GM18511 (cell line): ENCODE measurements around the gene CHTF18.
A peak's percentile ranks its signal among the peaks of the same experiment; 100 is the strongest.
"Not testable (repeated sequence)": the region's sequence is repeated elsewhere in the genome, so short reads cannot be mapped to it uniquely, and the experiment has no call there.

Source experiments
- ATAC-seq: cut with Tn5 transposase; IDR thresholded peaks from one replicate; pipeline ENCODE4 v1.9.1; 2021; ENCODE audit warnings: mild to moderate bottlenecking, moderate library complexity; ENCODE audit not compliant: unreplicated experiment

CHTF18 gene

DNA sequence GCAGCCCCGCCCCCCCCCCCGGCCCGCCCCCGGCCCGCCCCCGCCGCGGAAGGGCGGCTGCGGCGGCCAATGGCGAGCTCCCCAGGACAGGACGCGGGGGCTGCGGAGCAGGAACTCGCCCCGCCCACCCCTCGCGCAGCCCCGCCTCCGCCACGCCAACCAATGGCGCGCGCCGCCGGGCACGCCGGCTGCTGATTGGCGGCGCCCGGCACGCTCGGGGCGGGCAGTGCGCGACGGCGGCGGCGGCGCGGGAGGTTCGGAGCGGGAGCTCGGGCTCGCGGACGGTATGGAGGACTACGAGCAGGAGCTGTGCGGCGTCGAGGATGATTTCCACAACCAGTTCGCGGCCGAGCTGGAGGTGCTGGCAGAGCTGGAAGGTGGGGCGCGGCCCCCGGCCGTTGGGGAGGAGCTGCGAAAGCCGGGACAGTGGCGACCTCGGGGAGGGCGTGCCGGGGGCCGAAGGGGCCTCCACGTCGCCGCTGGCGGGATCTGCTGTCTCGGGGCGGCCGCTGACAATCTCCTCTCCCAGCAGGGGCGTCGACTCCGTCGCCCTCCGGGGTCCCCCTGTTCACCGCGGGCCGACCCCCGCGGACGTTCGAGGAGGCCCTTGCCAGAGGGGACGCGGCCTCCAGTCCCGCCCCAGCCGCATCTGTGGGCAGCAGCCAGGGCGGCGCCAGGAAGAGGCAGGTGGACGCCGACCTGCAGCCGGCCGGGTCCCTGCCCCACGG lies at the start of gene CHTF18:
TSS of gene CHTF18 (plus strand) at position 222 of the 728 bp plus-strand sequence. CDS start at position 287, 65 bp downstream.
- ATAC-seq = peak; percentile 83

DNA sequence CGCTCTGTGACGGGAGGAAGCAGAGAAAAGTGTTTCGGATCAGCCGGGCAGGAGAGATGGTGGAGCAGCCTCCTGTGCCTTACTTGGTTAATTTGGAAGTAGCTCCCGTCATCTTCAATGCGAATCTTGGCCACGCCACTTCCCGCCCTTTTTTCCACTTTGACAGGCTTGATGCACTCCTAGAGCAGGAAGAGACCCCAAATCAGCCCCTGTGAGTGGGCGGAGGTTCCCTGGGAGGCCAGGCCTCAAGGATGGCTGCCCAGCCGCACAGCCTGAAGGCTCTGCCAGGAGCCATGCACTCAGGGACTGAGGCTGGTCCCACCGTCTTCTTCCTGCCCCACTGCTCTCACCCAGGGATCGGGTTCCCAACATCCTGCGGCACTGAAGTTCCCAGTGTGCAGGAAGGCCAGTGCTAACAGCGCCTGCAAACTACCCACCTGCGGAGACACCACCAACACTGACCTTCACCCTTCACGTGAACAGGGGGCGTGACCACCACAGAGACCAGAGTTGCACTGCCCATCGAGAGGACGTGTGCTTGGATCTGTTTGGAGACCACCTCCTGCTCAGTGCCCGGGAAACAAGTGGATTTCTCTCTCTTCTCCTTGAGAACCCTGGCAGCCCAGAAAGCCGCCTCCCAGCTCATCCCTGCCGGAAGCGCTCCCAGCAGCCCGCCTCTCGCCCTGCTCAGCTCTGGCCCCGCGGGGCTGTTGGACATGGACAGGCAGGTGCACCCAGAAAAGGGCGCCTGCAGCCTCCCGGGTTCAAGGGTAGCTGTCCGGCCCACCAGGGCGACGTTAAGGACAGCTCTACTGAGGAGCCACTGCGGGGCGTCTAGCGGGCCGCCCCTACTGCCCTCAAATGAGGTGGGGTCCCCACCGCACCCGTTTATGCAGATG lies 48.6 kb upstream of the CHTF18 start:
- no peak for ATAC-seq

DNA sequence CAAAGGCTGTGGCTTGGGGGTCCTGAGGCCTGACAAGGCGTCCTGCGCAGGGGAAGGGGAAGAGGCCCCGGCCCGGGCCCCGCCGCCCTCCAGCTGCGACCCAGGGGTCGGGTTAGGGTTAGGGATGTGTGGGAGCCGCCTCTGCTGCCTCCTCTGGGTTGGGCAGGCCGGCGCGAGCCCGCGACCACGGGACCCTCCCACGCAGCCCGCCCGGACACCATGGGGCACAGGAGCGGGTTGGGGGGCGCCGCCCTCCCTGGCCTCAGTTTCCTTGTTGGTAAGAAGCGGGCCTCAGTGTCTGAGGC lies 48.0 kb upstream of the CHTF18 start:
- ATAC-seq = peak; percentile 29

- ATAC-seq = peak; percentile 77
These were observed 47.5 kb upstream of the CHTF18 start, which contains the start of gene CIAO3 for GRCh38 chr16:740764-741505. CIAO3 (minus strand) TSS chr16:740997; CDS start chr16:740985, 12 bp downstream.

DNA sequence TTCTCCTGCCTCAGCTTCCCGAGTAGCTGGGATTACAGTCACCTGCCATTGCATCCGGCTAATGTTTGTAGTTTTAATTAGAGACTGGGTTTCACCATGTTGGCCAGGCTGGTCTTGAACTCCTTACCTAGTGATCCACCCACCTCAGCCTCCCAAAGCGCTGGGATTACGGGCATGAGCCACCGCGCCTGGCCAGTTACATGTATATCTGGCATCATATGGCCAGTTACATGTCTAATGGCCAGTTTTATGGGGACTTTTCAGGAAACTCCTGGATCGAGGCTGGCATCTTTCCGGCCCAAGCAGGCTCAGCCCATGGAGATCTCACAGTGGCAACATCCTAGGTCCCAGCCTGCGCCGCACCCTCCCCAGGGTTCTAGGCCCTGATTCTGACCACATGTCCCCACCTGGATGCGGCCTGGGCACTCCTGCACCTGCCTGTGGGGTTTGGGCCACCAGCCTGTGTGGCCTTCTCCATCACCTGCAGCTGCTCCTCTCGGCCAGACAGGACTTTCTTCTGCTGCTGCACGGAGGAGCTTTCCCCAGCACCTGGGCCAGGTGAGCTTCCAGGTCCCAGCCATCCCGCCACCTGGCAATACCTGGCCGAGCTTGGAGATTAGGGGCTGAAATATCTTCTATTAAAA lies 46.3 kb upstream of the CHTF18 start:
- no peak for ATAC-seq

DNA sequence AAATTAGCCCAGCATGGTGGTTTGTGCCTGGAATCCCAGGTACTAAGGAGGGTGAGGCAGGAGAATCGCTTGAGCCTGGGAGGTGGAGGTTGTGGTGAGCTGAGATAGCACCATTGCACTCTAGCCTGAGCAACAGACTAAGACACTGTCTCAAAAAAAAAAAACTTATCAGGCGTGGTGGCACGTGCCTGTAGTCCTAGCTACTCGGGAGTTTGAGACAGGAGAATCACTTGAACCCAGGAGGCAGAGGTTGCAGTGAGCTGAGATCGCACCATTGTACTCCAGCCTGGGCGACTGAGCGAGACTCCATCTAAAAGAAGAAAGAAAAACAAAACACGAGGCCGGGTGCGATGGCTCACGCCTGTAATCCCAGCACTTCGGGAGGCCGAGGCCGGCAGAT lies 45.5 kb upstream of the CHTF18 start:
- ATAC-seq = not testable (repeated sequence)

- ATAC-seq = no peak
These were observed 44.5 kb upstream of the CHTF18 start for GRCh38 chr16:743794-744500.

DNA sequence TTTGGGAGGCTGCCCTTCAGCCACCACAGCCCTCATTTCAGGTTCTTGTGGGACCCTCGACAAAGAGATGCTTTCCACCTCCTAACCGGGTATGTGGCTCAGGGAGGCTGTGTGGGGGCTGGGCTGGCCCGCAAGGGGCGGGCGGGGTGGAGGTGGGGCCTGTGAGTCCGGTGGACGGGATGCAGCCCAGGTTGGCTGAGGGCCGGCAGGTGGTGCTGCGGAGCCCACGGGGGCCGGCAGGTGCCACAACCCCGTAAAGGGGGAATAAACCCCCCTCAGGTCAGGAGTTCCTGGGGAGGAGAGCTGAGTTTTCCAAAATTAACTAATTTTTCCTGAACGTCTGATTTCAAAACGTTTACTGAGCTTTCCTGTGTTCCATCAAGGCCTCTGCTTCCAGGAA lies 42.7 kb upstream of the CHTF18 start:
- ATAC-seq = no peak

GRCh38 chr16:746637-747036 lies 41.8 kb upstream of the CHTF18 start:
- ATAC-seq = no peak

DNA sequence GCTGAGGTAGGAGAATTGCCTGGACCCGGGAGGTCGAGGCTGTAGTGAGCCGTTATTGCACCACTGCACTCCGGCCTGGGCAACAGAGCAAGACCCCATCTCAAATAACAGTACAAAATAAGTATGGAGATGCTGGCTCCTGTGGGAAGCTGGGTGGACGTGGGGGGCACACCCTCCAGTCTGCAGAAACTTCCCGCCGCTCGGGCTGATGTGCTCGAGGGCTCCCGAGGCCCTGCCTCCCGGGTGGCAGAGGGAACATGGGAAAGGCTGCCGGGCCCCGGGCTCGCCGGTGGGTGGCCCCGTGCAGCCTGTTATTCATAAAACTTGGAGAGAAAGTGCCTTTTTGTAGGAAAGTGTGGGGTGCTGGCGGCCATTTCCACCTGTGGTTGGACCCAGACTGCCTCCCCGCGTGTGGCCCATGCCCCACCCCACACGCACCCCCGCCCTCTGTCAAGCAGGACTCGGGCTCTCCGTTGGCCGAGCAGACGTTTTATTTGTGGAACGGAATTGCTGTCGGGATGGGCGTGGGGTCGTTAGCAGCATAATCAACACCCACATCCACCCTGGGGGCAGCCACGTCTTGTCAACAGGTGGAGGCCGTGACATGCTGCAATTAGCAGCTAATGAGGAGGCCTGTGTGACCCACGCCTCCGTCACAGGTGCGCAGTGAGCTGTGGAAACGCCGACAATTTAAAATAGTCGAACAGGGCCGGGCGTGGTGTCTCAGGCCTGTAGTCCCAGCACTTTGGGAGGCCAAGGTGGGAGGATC lies 40.3 kb upstream of the CHTF18 start:
- no peak for ATAC-seq

- no peak for ATAC-seq
These were observed 39.4 kb upstream of the CHTF18 start for GRCh38 chr16:749010-749409.

GRCh38 chr16:750485-750884 lies 37.9 kb upstream of the CHTF18 start:
- no peak for ATAC-seq

GRCh38 chr16:751152-752006 lies 37.0 kb upstream of the CHTF18 start:
- ATAC-seq = no peak

DNA sequence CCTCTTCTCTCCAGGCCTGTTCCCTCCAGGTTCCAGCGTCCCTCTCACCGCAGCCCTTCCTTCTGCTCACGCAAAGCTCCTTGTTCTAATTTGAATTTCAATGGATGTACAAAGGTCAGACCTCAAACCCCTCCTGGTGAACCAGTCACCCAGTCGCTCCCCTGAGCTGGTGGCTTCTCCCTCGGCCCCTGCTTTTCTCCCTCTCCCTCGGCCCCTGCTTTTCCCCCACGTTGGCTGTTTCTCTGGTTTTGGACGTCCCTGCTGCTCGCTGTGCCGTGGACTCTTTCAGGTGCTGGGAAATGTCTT lies 36.5 kb upstream of the CHTF18 start:
- ATAC-seq = no peak

GRCh38 chr16:754121-754607 lies 34.3 kb upstream of the CHTF18 start:
- not testable (repeated sequence) for ATAC-seq

DNA sequence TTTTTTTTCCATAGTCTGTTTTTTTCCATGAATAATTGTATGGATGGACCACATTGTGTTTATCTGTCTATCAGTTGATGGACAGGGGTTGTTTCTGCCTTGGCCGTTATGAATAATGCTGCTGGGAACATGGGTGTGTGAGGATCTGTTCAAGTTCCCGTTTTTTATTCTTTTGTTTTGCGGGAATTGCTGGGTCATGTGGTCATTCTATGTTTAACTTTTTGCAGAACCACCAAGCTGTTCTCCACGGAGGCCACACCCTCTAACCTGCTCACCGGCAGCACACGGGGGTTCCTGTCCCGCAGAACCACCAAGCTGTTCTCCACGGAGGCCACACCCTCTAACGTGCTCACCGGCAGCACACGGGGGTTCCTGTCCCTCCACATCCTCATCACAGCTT lies 33.8 kb upstream of the CHTF18 start:
- ATAC-seq = no peak

DNA sequence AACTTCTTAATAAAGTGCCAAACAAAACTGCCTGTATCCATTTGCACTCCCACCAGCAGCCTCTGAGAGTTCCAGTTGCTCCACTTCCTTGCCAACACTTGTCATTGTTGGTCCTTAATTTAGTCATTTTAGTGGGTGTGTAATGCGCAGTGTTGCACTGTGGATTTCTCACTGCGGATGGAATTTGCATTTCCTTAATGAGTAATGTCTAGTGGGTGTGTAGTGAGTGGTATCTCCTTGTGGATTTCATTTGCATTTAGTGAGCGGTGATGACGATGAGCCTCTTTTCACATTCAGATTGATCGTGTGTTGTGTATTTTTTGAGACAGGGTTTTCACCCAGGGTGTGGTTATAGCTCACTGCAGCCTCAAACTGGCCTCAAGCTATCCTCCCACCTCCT lies 32.0 kb upstream of the CHTF18 start:
- ATAC-seq = no peak

- ATAC-seq = no peak
These were observed 29.1 kb upstream of the CHTF18 start for GRCh38 chr16:759110-759910.
